Right hindlimb (tissue), 1 donor: Measurements from ENCODE around the gene NR1I3.

Experiments used
- DNase-seq: peaks from one replicate; pipeline ENCODE4 v3.0.0-alpha.2; 2018

NR1I3 gene

GRCh38 chr1:161217831-161218230, 20.2 kb downstream of the NR1I3 start:
- no peak for DNase-seq

- no peak for DNase-seq
Observed at GRCh38 chr1:161216945-161217712, 20.9 kb downstream of the NR1I3 start.

GRCh38 chr1:161215076-161215475, 22.9 kb downstream of the NR1I3 start, which contains the start of gene FCER1G:
Gene FCER1G, plus strand, starts transcription at chr1:161215295. Its CDS starts 27 bp downstream, at chr1:161215322.
- DNase-seq = no peak

- no peak for DNase-seq
Observed at GRCh38 chr1:161214369-161214768, 23.6 kb downstream of the NR1I3 start.

GRCh38 chr1:161209790-161210409, 28.1 kb downstream of the NR1I3 start:
- peak; percentile 78 for DNase-seq

GRCh38 chr1:161207173-161207572, 30.8 kb downstream of the NR1I3 start:
- DNase-seq = no peak

GRCh38 chr1:161206411-161207140, 31.4 kb downstream of the NR1I3 start:
- no peak for DNase-seq

- peak; percentile 98 for DNase-seq
Observed at GRCh38 chr1:161201836-161202712, 35.9 kb downstream of the NR1I3 start, which contains the start of gene NDUFS2. Gene NDUFS2, plus strand, starts transcription at chr1:161202367. Its CDS starts 19 bp downstream, at chr1:161202386.

- peak; percentile 69 for DNase-seq
Observed at GRCh38 chr1:161200992-161201835, 36.8 kb downstream of the NR1I3 start.

GRCh38 chr1:161200421-161200991, 37.5 kb downstream of the NR1I3 start:
- DNase-seq = no peak

- peak; percentile 69 for DNase-seq
Observed at GRCh38 chr1:161199506-161200139, 38.4 kb downstream of the NR1I3 start.

GRCh38 chr1:161198897-161199431, 39.0 kb downstream of the NR1I3 start, which contains the start of gene ADAMTS4:
Gene ADAMTS4, minus strand, starts transcription at chr1:161199054. Its CDS starts 427 bp downstream, at chr1:161198627.
- peak; percentile 89 for DNase-seq

- DNase-seq = peak; percentile 82
Observed at GRCh38 chr1:161198194-161198896, 39.7 kb downstream of the NR1I3 start.

- DNase-seq = no peak
Observed at GRCh38 chr1:161197560-161198193, 40.3 kb downstream of the NR1I3 start.

- peak; percentile 93 for DNase-seq
Observed at GRCh38 chr1:161196521-161197451, 41.2 kb downstream of the NR1I3 start.

GRCh38 chr1:161196111-161196510, 41.9 kb downstream of the NR1I3 start:
- DNase-seq = no peak

- DNase-seq = no peak
Observed at GRCh38 chr1:161195171-161195570, 42.8 kb downstream of the NR1I3 start.
